Activated CD4-positive, alpha-beta T cell treated with anti-CD3 and anti-CD28 coated beads, Interleukin-2, amount 50 U/mL, for 4 hours (primary cell): ENCODE results near the gene TMEM139.

Experiments used
- DNase-seq, 2 experiments: peaks; one replicate each; pipeline ENCODE4 v3.0.0-alpha.2; 2020

The TMEM139 gene

GRCh38 chr7:143290293-143290692, 5.5 kb downstream of the TMEM139 start:
- DNase-seq: no peak

- no peak for DNase-seq
These were observed 8.1 kb downstream of the TMEM139 start for GRCh38 chr7:143292876-143293275.

GRCh38 chr7:143295870-143296269, 11.1 kb downstream of the TMEM139 start:
- no peak for DNase-seq

- no peak for DNase-seq
These were observed 11.9 kb downstream of the TMEM139 start for GRCh38 chr7:143296686-143297085.

- DNase-seq: no peak
These were observed 14.6 kb downstream of the TMEM139 start for GRCh38 chr7:143299346-143299745.

GRCh38 chr7:143299840-143300239, 15.1 kb downstream of the TMEM139 start:
- peak; percentile 66 to 67 for DNase-seq

GRCh38 chr7:143300959-143301935, 16.5 kb downstream of the TMEM139 start:
- no peak for DNase-seq

GRCh38 chr7:143303733-143304132, 19.0 kb downstream of the TMEM139 start:
- no peak for DNase-seq

GRCh38 chr7:143304938-143305337, 20.2 kb downstream of the TMEM139 start:
- no peak for DNase-seq

GRCh38 chr7:143305423-143306070, 20.8 kb downstream of the TMEM139 start:
- peak; percentile 68 to 71 for DNase-seq

- no peak for DNase-seq
These were observed 23.9 kb downstream of the TMEM139 start for GRCh38 chr7:143308632-143309031.

GRCh38 chr7:143314127-143314526, 29.4 kb downstream of the TMEM139 start:
- DNase-seq: no peak

GRCh38 chr7:143315776-143316175, 31.0 kb downstream of the TMEM139 start, which contains the start of gene CLCN1:
Gene CLCN1, plus strand, starts transcription at chr7:143316111. Its CDS starts 102 bp downstream, at chr7:143316213.
- no peak for DNase-seq

- no peak for DNase-seq
These were observed 31.7 kb downstream of the TMEM139 start for GRCh38 chr7:143316492-143316891.

GRCh38 chr7:143318661-143319060, 33.9 kb downstream of the TMEM139 start:
- no peak for DNase-seq

- no peak for DNase-seq
These were observed 35.9 kb downstream of the TMEM139 start for GRCh38 chr7:143320620-143321019.

GRCh38 chr7:143321242-143321641, 36.5 kb downstream of the TMEM139 start:
- DNase-seq: no peak

GRCh38 chr7:143321734-143322133, 37.0 kb downstream of the TMEM139 start:
- DNase-seq: no peak

GRCh38 chr7:143322760-143323633, 38.2 kb downstream of the TMEM139 start:
- no peak for DNase-seq

GRCh38 chr7:143323653-143324052, 38.9 kb downstream of the TMEM139 start:
- DNase-seq: no peak

- no peak for DNase-seq
These were observed 40.5 kb downstream of the TMEM139 start for GRCh38 chr7:143325240-143325639.

- DNase-seq: no peak
These were observed 43.1 kb downstream of the TMEM139 start for GRCh38 chr7:143327903-143328302.
